ENCODE data around the gene RPEL1. TPM values are rescaled to one million over a fixed set of nuclear protein-coding genes. Genes with fewer than 3 reads are reported as not detected.

RPEL1 gene
- polyA plus RNA-seq, 2 of the 4 experiments (the other 2 are of a cell fraction): 0.12 to 0.13 TPM

DNA sequence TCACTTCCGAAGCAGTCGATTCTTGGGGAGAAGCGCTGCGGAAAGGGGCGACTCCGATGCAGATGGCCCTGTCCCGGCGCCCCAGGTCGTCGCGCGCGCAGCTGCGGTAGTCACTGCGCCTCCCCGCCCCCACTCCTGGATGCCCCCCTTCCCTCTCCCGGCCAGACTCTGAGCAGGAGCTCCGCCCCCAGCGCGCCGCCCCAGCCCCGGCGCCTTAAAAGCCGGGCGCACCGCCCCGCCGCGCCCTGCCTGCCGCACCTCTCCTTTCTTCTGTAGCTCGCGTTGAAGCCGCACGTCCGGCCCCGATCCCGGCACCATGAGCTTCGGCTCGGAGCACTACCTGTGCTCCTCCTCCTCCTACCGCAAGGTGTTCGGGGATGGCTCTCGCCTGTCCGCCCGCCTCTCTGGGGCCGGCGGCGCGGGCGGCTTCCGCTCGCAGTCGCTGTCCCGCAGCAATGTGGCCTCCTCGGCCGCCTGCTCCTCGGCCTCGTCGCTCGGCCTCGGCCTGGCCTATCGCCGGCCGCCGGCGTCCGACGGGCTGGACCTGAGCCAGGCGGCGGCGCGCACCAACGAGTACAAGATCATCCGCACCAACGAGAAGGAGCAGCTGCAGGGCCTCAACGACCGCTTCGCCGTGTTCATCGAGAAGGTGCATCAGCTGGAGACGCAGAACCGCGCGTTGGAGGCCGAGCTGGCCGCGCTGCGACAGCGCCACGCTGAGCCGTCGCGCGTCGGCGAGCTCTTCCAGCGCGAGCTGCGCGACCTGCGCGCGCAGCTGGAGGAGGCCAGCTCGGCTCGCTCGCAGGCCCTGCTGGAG lies 31.4 kb downstream of the RPEL1 start, which contains the start of gene INA:
INA (plus strand) TSS at position 243 of the 817 bp plus-strand sequence; CDS start at position 317, 74 bp downstream.
- Histone ChIP-seq H3K27ac (peak within 1 kb of the TSS; percentile 64 to 80), H3K9me3 (0 out of 3 replicates have a peak, but pooled peaks cover 2% of the 10 kb centered on the region), H3K4me1 (peaks cover 32% of the 10 kb centered on the region), H3K4me2 (peak within 1 kb of the TSS; percentile 90), H3K4me3 (peak within 1 kb of the TSS; percentile 55)
- ChIA-PET POLR2A (interaction anchor here (0.6 to 2.2 kb wide), 8 partner anchors 12 to 91 kb away, joined by 3 to 22 read pairs (median 4); partner anchors contain the start of gene TAF5), CTCF (interaction anchor here (0.7 to 4.9 kb wide), 19 partner anchors 10 to 360 kb away, joined by 3 to 24 read pairs (median 4); partner anchors contain the start of gene CNNM2)
- peak; percentile 72 to 78 for ATAC-seq
- DNase-seq (ENCODE audit: low read depth in 1 of 2, low spot score in 1 of 2): peak; percentile 39 to 76
- FAIRE-seq: no peak
- WGBS (ENCODE audit: missing lambda C conversion rate): 41% methylated on average over 47 of the region's 105 CpGs
- TF ChIP-seq NFE2L2 (conservative IDR thresholded peaks at IDR 0.05; ENCODE audit: low read length): no peak
- TF ChIP-seq BHLHE40 (IDR thresholded peaks at IDR 0.05; ENCODE audit: low read depth, low read length): no peak
- no peak for TF ChIP-seq ELK1 (IDR thresholded peaks at IDR 0.05; ENCODE audit: low read depth, low read length)
- no peak for TF ChIP-seq NR3C1 (IDR thresholded peaks at IDR 0.05)
- TF ChIP-seq POLR2A (IDR thresholded peaks at IDR 0.05; ENCODE audit: low read length): peak; percentile 58
- no peak for TF ChIP-seq RNF2 (IDR thresholded peaks at IDR 0.05; ENCODE audit: borderline replicate concordance, low read depth)
- TF ChIP-seq EHMT2 (IDR thresholded peaks at IDR 0.05; ENCODE audit: low read depth): no peak
- no peak for TF ChIP-seq ZSCAN20 (CRISPR knock-in tag; IDR thresholded peaks at IDR 0.05)
- TF ChIP-seq, protein P1, sequence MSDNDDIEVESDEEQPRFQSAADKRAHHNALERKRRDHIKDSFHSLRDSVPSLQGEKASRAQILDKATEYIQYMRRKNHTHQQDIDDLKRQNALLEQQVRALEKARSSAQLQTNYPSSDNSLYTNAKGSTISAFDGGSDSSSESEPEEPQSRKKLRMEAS (IDR thresholded peaks at IDR 0.05): peak; percentile 95
- no peak for TF ChIP-seq MAFK (IDR thresholded peaks at IDR 0.05; ENCODE audit: partially characterized antibody)
- TF ChIP-seq ZFP36 (IDR thresholded peaks at IDR 0.05; ENCODE audit: borderline replicate concordance, partially characterized antibody): no peak
- TF ChIP-seq FOSB (CRISPR knock-in tag; IDR thresholded peaks at IDR 0.05): no peak
- TF ChIP-seq HOXB13 (CRISPR knock-in tag; IDR thresholded peaks at IDR 0.05; ENCODE audit: low read depth): no peak
- no peak for TF ChIP-seq POLR2AphosphoS2 (conservative IDR thresholded peaks at IDR 0.05; ENCODE audit: low read length)
- TF ChIP-seq REST (IDR thresholded peaks at IDR 0.05): no peak
- TF ChIP-seq TP53 (CRISPR knock-in tag; IDR thresholded peaks at IDR 0.05): no peak
- TF ChIP-seq KDM1A (IDR thresholded peaks at IDR 0.05; ENCODE audit: low read depth): no peak
- no peak for TF ChIP-seq JUNB (IDR thresholded peaks at IDR 0.05)
- no peak for TF ChIP-seq CHD2 (IDR thresholded peaks at IDR 0.05; ENCODE audit: low read length, partially characterized antibody)
- no peak for TF ChIP-seq ZNF302 (CRISPR knock-in tag; IDR thresholded peaks at IDR 0.05)
- TF ChIP-seq ZC3H11A (IDR thresholded peaks at IDR 0.05): no peak
- no peak for TF ChIP-seq CEBPB (IDR thresholded peaks at IDR 0.05)
- TF ChIP-seq USF2 (IDR thresholded peaks at IDR 0.05): no peak
- TF ChIP-seq, protein P2, sequence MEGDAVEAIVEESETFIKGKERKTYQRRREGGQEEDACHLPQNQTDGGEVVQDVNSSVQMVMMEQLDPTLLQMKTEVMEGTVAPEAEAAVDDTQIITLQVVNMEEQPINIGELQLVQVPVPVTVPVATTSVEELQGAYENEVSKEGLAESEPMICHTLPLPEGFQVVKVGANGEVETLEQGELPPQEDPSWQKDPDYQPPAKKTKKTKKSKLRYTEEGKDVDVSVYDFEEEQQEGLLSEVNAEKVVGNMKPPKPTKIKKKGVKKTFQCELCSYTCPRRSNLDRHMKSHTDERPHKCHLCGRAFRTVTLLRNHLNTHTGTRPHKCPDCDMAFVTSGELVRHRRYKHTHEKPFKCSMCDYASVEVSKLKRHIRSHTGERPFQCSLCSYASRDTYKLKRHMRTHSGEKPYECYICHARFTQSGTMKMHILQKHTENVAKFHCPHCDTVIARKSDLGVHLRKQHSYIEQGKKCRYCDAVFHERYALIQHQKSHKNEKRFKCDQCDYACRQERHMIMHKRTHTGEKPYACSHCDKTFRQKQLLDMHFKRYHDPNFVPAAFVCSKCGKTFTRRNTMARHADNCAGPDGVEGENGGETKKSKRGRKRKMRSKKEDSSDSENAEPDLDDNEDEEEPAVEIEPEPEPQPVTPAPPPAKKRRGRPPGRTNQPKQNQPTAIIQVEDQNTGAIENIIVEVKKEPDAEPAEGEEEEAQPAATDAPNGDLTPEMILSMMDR (IDR thresholded peaks at IDR 0.05): peak; percentile 23; the same call in 2 of the 3 replicates
- TF ChIP-seq HOXB5 (CRISPR knock-in tag; IDR thresholded peaks at IDR 0.05): no peak
- TF ChIP-seq, protein P3, sequence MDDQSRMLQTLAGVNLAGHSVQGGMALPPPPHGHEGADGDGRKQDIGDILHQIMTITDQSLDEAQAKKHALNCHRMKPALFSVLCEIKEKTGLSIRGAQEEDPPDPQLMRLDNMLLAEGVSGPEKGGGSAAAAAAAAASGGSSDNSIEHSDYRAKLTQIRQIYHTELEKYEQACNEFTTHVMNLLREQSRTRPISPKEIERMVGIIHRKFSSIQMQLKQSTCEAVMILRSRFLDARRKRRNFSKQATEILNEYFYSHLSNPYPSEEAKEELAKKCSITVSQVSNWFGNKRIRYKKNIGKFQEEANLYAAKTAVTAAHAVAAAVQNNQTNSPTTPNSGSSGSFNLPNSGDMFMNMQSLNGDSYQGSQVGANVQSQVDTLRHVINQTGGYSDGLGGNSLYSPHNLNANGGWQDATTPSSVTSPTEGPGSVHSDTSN (IDR thresholded peaks at IDR 0.05): no peak
- TF ChIP-seq CBX8 (IDR thresholded peaks at IDR 0.05): no peak
- TF ChIP-seq KDM5A (IDR thresholded peaks at IDR 0.05): no peak
- peak; percentile 19 to 33; a peak in 3 of 5 replicates for TF ChIP-seq RAD21 (conservative IDR thresholded peaks at IDR 0.05 in 1 of 2, IDR thresholded peaks at IDR 0.05 in 1 of 2)
- no peak for TF ChIP-seq RCOR1 (IDR thresholded peaks at IDR 0.05; ENCODE audit: low read depth, low read length)
- TF ChIP-seq CBX2 (IDR thresholded peaks at IDR 0.05; ENCODE audit: borderline replicate concordance, low read depth): no peak
- no peak for TF ChIP-seq HOXA7 (CRISPR knock-in tag; IDR thresholded peaks at IDR 0.05)
- TF ChIP-seq CHD4 (IDR thresholded peaks at IDR 0.05; ENCODE audit: borderline replicate concordance): no peak
